SK-N-MC (cell line): Measurements from ENCODE around the gene SLC2A4.

Experiments
- EZH2 ChIP-seq: fragments of 200-600 bp; sonication (generic); IDR thresholded peaks from one replicate; pipeline ENCODE4 v1.6.1; 2017; ENCODE audit warnings: antibody characterized with exemption
- POLR2AphosphoS5 ChIP-seq: IDR thresholded peaks from 2 replicates; pipeline ENCODE4 v1.6.1; 2012; ENCODE audit warnings: mild to moderate bottlenecking, low read depth, low read length, borderline replicate concordance

GRCh38 chr17:7241090-7241733, 40.3 kb upstream of the SLC2A4 start:
- TF ChIP-seq POLR2AphosphoS5 (no peak), EZH2 (no peak)
